Stimulated activated CD8-positive, alpha-beta memory T cell treated with anti-CD3 and anti-CD28 coated beads, Interleukin-7, amount 100 ng/mL, for 48 hours (primary cell): Measurements from ENCODE around the gene NOXO1.

Experiments
- DNase-seq, 2 donors: peaks; one replicate each; pipeline ENCODE4 v3.0.0-alpha.2; 2020; ENCODE audit warnings: low read depth in 1 of 2; ENCODE audit errors: extremely low read depth in 1 of 2

NOXO1 gene

GRCh38 chr16:1998360-1998835 lies 17.1 kb upstream of the NOXO1 start:
- DNase-seq = no peak

- no peak for DNase-seq
Measured at GRCh38 chr16:1997494-1998359, 16.5 kb upstream of the NOXO1 start.

GRCh38 chr16:1993731-1994131 lies 12.5 kb upstream of the NOXO1 start:
- no peak for DNase-seq

- no peak for DNase-seq
Measured at GRCh38 chr16:1992704-1993317, 11.5 kb upstream of the NOXO1 start.

- peak; percentile 92 to 97 for DNase-seq
Measured at GRCh38 chr16:1991948-1992703, 10.9 kb upstream of the NOXO1 start.

GRCh38 chr16:1991588-1991947 lies 10.3 kb upstream of the NOXO1 start:
- no peak for DNase-seq

GRCh38 chr16:1991135-1991551 lies 9.9 kb upstream of the NOXO1 start:
- no peak for DNase-seq

GRCh38 chr16:1990351-1991134 lies 9.3 kb upstream of the NOXO1 start:
- DNase-seq = no peak

GRCh38 chr16:1990101-1990350 lies 8.8 kb upstream of the NOXO1 start:
- no peak for DNase-seq

GRCh38 chr16:1989209-1990100 lies 8.2 kb upstream of the NOXO1 start, which contains the start of gene SYNGR3:
Gene SYNGR3 (plus strand): TSS chr16:1989970. CDS start chr16:1990103, 133 bp downstream.
- no peak for DNase-seq

GRCh38 chr16:1987198-1987597 lies 5.9 kb upstream of the NOXO1 start:
- DNase-seq = no peak

GRCh38 chr16:1985466-1986150 lies 4.3 kb upstream of the NOXO1 start:
- DNase-seq = no peak

GRCh38 chr16:1984347-1985225 lies 3.3 kb upstream of the NOXO1 start:
- DNase-seq = no peak

- DNase-seq = peak; percentile 64 to 70
Measured at GRCh38 chr16:1983544-1984346, 2.5 kb upstream of the NOXO1 start, which contains the start of gene GFER. Gene GFER (plus strand): TSS chr16:1984193. CDS start chr16:1984219, 26 bp downstream.

- DNase-seq = no peak
Measured at GRCh38 chr16:1982991-1983543, 1.8 kb upstream of the NOXO1 start.

- no peak for DNase-seq
Measured at GRCh38 chr16:1982013-1982433, 754 bp upstream of the NOXO1 start.

- no peak for DNase-seq
Measured at GRCh38 chr16:1980770-1981087, 540 bp downstream of the NOXO1 start.
